D341Med (cell line): ENCODE results near the gene CDH4.
"Not testable (repeated sequence)": the region's sequence is repeated elsewhere in the genome, so short reads cannot be mapped to it uniquely, and the experiment has no call there.

Experiments
- DNase-seq: peaks from one replicate; pipeline ENCODE4 v3.0.0; 2012; ENCODE audit warnings: low spot score

CDH4 gene

DNA sequence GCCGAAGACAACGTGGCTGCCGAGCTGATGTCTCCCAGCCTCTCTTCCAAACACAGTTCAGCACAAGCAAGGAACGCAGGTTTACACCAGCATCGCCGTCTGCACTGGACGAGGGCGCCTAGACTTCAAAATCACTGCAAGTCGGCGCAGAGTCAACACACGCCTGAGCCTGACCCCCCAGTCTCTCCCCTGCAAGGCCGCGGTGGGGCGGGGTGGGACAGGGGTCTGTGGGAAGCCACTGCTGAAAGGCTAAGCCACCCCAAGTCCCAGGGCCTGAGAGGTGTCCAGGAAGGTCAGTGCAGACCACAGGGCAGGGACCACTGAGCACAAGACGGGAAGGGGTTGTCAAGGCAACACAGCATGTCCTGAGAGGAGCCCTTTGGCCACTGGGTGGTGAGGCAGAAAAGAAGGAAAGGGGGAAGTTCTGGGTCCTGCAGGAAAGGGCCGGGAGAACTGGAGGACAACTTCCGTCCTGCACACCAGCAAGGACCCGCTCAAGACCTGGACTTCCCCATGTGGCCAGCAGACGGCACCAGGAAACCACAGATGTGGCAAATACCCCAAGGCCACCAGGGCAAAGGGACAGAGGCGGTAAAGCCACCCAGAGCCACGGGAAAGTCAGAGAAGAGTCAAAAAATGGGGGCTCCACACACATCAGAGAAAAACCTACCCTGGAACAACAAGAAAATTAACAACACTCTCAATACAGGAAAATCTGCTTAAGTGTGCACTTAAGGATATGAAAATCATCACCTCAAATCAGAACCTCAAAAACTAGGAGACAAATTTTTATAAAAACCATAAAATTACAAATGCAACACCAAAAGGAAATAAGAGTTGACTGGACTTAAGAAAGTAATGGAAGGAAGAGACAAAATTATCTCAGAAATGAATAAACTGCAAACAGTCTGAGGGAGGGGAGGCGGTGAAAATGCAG is 728.9 kb downstream of the CDH4 start:
- no peak for DNase-seq

DNA sequence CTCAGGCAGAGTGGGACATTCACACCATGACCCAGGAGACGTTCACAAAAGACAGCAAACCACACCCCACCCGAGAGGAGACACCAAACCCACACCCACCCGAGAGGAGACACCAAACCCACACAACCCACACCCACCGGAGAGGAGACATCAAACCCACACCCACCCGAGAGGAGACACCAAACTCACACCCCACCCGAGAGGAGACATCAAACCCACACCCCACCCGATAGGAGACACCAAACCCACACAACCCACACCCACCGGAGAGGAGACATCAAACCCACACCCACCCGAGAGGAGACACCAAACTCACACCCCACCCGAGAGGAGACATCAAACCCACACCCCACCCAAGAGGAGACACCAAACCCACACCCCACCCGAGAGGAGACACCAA is 729.6 kb downstream of the CDH4 start:
- not testable (repeated sequence) for DNase-seq

DNA sequence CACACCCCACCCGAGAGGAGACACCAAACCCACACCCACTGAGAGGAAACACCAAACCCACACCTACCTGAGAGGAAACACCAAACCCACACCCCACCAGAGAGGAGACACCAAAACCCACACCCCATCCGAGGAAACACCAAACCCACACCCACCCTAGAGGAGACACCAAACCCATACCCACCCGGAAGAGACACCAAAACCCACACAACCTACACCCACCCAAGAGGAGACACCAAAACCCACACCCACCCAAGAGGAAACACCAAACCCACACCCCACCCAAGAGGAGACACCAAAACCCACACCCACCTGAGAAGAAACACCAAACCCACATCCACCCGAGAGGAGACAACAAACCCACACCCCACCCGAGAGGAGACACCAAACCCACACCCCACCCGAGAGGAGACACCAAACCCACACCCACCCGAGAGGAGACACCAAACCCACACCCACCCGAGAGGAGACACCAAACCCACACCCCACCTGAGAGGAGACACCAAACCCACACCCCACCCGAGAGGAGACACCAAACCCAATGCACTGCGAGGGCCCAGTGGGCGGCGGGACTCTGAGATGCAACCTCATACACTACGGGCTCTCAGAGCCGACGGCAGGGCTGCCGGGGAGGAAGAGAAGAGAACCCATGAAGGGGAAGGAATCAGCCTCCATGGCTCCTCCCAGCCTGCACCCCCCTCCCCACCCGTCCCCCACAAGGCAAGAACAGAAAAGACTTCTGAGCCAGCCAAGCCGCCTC is 730.3 kb downstream of the CDH4 start:
- DNase-seq = no peak

DNA sequence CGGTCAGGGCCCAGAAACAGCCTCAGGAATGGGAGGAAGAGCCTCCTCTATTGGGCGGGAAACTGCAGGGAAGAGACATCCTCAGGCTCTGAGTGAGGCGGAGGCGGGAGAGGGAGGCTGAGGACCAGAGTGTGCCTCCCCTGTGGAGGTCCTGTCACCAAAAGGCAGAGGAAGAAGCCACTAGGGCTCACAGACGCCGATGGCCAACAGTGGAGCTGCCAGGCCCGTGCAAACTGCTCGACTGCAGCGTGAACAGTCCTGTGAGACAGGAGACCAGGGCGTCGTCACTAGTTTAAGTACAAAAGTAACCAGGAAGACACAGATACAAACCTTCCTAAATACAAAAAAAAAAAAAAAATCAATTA is 730.9 kb downstream of the CDH4 start:
- no peak for DNase-seq

DNA sequence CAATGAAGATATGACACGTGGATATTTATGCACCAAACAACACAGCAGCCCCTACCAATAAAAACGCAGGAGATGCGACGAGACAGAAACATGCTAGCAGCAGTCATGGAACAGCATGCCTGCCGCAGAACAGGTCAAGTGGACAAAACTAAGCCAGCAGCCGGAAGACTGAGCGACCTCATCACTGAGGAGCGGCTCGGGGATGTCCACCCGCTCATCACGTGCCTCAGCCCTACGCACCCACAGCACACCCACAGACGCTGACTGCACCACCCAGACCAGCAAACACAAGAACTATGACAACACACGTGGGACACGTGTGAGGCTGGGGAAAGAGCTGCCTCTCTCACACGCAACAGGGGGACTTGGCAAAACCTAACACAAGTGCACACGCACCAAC is 731.9 kb downstream of the CDH4 start:
- no peak for DNase-seq

DNA sequence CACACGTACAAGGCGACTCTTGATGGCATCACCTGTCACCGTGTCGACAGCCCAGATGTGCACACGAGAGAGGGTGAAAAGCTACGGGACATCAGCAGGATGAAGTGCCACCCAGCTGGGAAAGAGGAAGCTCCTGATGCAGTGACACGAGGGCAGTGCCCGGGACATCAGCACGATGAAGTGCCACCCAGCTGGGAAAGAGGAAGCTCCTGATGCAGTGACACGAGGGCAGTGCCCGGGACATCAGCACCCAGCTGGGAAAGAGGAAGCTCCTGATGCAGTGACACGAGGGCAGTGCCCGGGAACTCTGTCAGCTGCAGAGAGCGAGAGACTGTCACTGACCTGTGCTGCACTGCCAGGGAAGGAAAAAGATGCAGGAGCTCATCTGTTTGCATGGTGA is 732.4 kb downstream of the CDH4 start:
- not testable (repeated sequence) for DNase-seq

DNA sequence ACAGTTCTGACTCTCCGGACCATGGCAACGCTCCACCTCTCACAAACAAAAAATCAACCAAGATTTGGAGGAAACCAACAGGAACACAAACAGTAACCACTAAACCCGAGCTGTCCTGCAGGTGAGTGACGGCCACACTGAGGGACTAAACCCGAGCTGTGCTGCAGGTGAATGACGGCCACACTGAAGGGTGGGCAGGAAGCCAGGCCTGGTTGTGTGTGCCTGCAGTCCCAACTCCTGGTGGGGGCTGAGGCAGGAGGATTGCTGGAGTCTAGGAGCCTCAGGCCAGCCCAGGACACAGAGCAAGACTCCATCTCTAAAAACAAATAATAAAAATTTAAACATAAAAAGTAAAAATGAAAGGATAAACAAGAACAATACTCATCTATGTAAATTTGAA is 733.0 kb downstream of the CDH4 start:
- DNase-seq = no peak

DNA sequence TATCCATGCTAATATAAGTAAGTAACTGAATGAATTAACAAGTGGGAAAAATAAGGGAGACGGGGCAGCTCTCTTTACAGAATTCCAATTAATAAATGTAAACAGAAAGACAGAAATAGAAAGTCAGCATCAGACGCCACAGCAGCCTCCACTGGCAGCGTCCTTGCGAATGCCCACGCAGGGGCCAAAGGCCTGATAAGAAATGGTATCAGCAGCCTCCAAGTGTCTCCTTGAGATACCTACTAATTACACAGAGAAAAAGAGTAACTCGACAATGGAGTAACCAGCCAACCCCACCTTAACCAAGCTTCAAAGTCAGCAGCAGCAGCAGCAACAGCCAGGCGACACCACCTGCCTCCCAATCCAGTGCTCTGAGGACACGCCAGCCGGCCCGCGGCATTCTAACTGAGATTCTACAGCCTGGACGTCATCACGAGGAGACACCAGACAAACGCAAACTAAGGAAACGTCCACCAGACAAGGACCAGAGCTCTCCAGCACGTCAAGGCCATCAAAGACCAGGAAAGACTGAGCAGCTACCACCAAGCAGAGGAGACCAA is 734.8 kb downstream of the CDH4 start:
- no peak for DNase-seq

DNA sequence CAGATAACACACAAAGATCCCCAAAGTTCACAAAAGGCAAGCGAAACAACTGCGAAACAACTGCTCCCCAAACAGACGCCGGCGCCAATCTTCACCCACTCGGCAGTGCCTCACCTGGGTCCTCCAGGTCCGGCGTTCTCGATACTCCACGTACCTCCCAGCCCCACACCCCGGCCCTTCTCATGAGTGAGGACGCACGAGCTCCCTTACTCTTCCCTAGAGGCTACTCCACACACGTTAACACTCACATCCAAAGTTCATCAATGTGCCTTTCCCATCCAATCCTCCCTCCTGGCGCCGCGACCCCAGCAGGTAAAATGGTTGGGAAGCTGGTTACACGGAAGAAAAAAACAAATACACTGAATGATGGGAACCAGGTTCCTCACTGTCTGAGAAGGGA is 736.6 kb downstream of the CDH4 start:
- DNase-seq = no peak

DNA sequence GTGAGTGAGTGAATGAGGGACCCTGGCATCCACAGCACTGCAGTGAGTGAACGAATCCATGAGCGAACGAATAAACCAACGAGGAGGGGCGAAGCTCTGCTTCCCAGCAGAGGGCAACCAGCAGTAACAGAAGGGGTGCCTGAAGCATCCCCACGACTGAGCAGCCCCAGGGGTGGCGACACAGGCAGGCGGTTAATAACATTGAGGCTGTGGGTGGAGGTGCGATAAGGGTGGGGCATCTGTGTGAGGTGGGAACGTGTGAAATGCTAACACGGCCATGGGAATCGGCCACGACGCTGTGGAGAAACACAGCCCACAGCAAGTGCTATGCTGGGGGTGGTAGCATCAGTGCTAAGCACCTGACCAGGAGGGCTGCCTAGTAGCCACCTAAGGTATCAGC is 737.7 kb downstream of the CDH4 start:
- no peak for DNase-seq
